CD4-positive, alpha-beta T cell treated with Interleukin-1 beta for 1 hour (primary cell): Measurements from ENCODE around the gene DPF1.
"Not testable (repeated sequence)": the region's sequence is repeated elsewhere in the genome, so short reads cannot be mapped to it uniquely, and the experiment has no call there.

Source experiments
- DNase-seq, 2 donors: peaks; one replicate each; pipeline ENCODE4 v3.0.0-alpha.2; 2020 to 2022

Gene DPF1

DNA sequence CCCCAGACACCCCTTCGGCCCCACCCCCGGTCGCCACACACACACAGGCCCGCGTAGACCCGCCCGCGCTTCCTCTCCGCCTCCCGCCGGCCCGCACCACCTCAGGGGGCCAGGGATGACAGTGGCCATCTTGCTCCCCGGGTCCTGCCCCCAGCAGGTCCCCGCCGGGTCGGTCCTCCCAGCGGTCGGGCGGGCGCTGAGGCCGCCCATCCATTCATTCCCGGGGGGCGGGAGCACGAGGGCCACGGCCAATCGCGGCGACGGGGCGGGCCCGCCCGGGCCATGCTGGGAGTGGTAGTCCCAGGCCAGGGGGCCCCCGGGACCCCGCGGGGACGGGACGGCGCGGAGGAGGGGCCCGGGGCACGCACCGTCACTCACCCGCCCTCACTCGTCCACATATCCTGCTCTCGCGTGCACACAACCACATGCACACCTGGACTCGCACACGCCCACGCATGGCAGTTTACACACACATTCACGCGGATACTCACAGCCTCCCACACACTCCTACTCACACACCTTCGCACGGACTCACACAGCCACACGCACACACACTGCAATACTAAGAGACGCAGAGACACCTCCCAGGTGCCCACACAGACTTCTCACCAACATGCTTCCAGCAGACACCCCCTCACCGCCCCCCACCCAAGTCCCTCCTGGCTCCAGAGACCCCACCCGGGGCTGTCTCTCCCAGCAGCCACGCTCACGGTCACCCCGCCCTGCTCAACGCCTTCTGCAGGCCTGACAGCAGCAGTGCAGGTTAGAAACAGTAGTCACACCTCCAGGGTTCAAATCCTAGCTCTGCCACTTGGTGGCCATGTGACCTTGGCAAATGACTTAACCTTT is at the start of gene DPF1:
DPF1 (minus strand) TSS at position 209 of the 849 bp plus-strand sequence; CDS start at position 129, 80 bp downstream.
- DNase-seq = peak; percentile 43 to 45

DNA sequence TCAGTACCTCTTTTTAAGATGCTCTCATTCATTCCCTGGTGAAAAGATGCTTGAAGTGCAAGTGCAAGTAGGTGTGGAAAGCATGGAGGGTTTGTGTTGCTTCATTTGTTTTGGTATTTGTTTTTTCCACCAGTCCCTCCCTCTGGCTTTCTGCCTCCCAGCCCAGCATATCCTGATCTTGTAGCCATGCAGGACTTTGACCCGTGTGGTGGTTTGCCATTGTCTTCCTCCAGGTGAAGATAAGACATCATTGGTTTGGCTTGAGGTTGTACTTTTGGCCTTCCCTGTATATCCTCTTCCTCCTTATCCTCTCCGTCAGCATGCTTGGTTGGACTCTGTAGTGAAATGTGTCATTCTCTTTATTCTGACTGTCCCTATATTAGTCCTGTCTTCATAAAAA is 49.5 kb upstream of the DPF1 start:
- no peak for DNase-seq

- DNase-seq = no peak
Observed at GRCh38 chr19:38270587-38271167, 46.7 kb upstream of the DPF1 start.

DNA sequence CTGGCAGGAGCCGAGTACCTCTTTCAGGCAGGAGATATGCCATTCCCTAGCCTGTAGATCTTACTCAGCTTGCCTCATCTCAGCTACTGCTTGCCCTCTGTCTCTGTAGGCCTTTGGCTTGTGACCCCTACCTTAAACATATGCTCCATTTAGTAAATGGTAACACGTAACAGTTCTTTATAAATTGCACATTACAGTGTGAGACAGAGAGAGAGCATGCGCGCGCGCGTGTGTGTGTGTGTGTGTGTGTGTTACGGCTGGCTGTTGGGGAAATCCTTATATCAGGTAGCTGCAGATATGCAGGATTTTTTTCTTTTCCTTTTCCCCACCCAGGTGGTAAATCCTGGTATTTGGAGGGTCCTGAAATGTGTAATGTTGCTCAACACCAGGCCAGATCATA is 44.5 kb upstream of the DPF1 start:
- no peak for DNase-seq

DNA sequence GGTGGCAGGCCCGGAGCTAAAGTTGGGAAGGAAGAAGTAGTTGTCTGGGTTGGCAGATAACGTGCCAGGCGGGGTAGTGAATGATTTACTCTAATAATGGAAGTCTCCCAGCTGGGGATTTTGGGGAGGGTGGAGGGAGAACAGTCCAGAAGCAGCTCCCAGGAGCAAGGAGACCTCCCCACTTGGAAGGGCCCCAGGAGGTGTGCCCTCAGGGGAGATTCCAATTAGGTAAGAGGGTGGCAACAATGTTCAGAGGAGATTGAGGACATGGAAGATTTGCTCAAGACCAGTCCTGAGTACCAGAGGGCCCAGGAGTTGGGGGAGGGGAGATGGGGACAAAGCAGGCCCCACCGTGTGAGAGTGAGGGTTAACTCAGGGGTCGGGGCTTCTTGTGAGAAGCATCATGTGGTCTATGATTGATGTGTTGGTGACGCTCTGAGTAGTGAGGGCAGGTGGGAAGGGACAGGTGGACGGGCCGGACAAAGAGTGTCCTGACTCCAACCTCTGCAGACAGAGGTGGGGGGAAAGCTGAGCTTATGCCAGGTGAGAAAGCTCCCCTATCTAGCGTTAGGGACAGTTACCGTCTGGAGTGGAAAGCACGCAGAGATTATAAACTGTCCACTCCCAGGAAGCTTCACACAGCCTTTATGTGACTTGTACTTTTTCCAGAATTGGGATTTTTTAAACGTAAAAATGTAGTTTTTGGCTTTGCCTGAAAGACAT is 43.9 kb upstream of the DPF1 start:
- no peak for DNase-seq

DNA sequence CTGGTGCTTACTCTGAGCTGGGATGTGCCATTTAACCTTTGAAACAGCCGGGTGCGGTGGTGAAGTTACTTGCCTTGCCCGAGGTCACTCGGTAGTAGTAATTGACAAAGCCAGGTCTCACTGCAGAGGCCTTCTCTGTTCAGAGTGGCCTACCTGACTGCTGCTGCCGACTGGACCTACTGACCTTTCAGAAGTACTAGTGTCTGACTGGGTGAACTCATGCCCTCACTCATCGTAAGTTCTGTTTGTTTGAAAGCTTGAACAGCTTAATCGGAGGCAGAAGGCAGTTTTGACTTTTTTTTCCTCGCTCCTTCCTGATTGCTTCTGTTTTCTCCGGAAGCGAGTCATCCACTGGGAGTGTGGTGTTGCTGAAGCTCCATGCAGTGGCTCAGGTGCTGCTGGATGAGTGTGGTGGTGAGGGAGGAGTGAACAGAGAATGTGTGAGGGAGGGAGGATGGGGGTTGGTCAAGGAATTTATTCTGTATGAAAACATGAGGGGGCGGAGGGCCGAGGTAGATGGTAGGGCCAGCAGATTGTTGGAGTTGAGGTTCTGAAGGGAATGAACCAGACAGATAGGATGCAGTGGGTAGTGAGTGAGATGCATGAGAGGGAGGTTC is 43.1 kb upstream of the DPF1 start:
- no peak for DNase-seq

DNA sequence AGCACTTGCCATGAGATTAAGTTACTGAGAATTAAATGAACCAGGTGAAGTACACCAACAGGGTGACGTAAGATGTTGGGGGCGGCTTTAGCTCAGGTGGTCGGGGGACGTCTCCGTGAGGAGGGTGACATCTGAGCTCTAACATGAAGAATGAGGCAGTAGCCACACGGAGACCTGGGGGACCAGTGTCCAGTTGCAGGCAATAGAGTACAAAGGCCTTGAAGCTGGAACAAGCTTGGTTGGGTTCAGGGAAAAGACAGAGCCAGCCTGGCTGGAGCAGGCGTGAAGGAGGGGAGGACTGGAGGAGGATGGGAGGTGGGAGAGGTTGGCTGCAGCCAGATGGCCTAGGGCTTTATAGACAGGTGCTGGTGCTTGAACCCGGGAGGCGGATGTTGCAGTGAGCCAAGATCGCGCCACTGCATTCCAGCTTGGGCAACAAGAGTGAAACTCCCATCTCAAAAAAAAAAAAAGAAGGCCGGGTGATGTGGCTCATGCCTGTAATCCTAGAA is 42.0 kb upstream of the DPF1 start:
- DNase-seq = no peak

GRCh38 chr19:38265213-38265861 is 41.3 kb upstream of the DPF1 start:
- peak in 1 of 2 donors; percentile 7 for DNase-seq

DNA sequence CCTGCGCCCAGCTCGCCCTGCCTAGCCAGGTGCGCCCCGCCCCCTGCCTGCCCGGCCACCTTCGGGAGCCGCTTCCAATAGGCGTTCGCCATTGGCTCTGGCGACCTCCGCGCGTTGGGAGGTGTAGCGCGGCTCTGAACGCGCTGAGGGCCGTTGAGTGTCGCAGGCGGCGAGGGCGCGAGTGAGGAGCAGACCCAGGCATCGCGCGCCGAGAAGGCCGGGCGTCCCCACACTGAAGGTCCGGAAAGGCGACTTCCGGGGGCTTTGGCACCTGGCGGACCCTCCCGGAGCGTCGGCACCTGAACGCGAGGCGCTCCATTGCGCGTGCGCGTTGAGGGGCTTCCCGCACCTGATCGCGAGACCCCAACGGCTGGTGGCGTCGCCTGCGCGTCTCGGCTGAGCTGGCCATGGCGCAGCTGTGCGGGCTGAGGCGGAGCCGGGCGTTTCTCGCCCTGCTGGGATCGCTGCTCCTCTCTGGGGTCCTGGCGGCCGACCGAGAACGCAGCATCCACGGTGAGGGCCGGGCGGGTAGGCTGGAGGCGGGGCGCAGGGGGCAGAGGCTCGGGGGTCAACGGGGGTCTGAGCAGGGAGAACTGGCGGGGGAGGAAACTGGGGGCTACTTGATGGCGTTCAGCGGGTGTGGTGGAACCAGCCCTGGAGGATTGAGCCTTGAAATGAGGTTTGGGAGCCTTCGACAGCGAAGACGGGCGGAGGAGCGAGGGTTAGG is 40.6 kb upstream of the DPF1 start, which contains the start of gene SPINT2:
SPINT2 (plus strand) TSS at position 88 of the 727 bp plus-strand sequence; CDS start at position 408, 320 bp downstream.
- peak in 1 of 2 donors; percentile 74 for DNase-seq

GRCh38 chr19:38263689-38264485 is 39.9 kb upstream of the DPF1 start:
- DNase-seq = peak; percentile 86 to 89

GRCh38 chr19:38262585-38263268 is 38.7 kb upstream of the DPF1 start:
- DNase-seq = no peak

- DNase-seq = not testable (repeated sequence)
Observed at GRCh38 chr19:38261942-38262341, 37.9 kb upstream of the DPF1 start.

GRCh38 chr19:38255383-38256014 is 31.5 kb upstream of the DPF1 start:
- DNase-seq = no peak

DNA sequence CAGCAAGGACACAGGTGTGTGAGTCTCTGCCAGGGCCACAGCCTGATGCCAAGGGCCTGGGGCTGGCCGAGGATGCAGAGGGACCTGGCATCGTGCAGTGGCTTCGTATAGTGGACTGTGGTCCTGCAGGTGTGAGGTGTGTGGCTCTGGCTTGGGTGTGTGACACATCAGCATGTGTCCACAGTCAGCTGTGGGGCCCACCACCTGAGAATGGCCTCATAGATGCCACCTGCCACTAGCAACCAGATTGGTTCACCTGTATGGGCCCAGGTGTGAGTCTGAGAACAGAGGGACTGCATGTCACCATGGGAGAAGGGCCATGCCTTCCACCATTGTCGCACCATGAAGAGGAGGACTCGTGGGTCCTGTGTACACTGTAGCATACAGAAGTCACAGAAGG is 29.8 kb upstream of the DPF1 start:
- no peak for DNase-seq

GRCh38 chr19:38252941-38253691 is 29.1 kb upstream of the DPF1 start:
- peak in 1 of 2 donors; percentile 14 for DNase-seq

DNA sequence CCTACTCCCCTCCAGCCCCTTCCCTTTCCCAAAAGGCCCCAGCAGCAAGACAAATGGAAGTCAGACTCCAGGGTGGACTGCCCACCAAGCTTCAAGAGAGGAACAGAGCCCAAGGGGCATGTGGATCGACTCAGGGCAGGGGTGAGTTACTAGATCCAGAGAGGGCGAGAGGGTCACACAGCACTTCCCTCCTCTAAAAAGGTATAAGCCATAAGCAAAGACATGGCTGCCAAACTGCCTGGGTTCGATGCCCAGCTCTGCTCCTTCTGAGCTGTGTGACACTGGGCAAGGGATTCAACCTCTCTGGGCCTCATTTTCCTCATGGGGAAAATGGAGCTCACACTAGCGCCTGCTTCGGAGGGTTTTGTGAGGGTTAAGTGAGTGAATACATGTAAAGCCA is 28.4 kb upstream of the DPF1 start:
- DNase-seq = no peak

DNA sequence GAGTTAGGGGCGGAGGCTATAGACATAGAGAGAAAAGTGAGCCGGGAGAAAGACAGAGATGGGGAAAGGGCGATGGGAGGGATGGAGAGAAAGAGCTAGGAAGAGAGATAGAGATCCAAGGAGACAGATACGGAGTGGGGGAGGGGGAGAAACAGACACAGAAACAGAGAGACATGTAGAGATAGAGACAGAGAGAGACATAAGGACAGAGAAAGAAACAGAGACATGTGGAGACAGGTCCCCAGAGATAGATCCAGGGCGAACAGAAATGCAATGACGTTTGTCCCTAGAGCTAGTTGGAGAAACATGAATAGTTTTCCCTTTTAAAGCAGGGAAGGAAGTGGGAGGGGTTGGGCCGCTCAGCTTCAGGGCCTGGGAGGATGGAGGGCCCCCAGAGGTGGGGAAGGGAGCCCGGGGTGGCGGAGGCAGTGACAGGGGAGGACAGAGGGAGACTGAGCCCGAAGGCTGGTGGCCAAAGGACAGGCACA is 27.6 kb upstream of the DPF1 start:
- DNase-seq = no peak

- no peak for DNase-seq
Observed at GRCh38 chr19:38250821-38251563, 27.0 kb upstream of the DPF1 start.
